Calu3 (cell line): Measurements from ENCODE around the gene SYCP3. TPM values are rescaled to one million over a fixed set of nuclear protein-coding genes. Genes with fewer than 3 reads are reported as not detected.

Experiments
- BruUV-seq: library from RNA; stranded (reverse); fragments of 400-500 nt; replicated peaks from 2 replicates; lab custom pipeline; 2021; lab: Mats Ljungman, UMichigan
- CTCF ChIA-PET: fragments of 300-600 bp; sonication (Branson Sonifier 250); formaldehyde crosslinking; loops from one replicate; lab custom pipeline; 2022; ENCODE audit warnings: antibody characterized with exemption; lab: Charles Lee
- DNase-seq: peaks from one replicate; pipeline ENCODE4 v3.0.0; 2022
- H3K27ac Mint-ChIP-seq: one replicate; pipeline ENCODE4 v1.8.0; 2022; ENCODE audit warnings: mixed read lengths; ENCODE audit not compliant: unreplicated experiment
- H3K27me3 Mint-ChIP-seq: one replicate; pipeline ENCODE4 v1.8.0; 2022; ENCODE audit warnings: mixed read lengths; ENCODE audit not compliant: unreplicated experiment
- H3K36me3 Mint-ChIP-seq: one replicate; pipeline ENCODE4 v1.8.0; 2022; ENCODE audit warnings: mild to moderate bottlenecking, moderate library complexity, mixed read lengths; ENCODE audit not compliant: insufficient read depth, unreplicated experiment
- H3K4me1 Mint-ChIP-seq: one replicate; pipeline ENCODE4 v1.8.0; 2022; ENCODE audit warnings: mild to moderate bottlenecking, low read depth, mixed read lengths; ENCODE audit not compliant: unreplicated experiment
- H3K4me3 Mint-ChIP-seq: one replicate; pipeline ENCODE4 v1.8.0; 2022; ENCODE audit warnings: mild to moderate bottlenecking, low read depth, moderate library complexity, mixed read lengths; ENCODE audit not compliant: unreplicated experiment
- H3K9me3 Mint-ChIP-seq: one replicate; pipeline ENCODE4 v1.8.0; 2022; ENCODE audit warnings: low read depth, mixed read lengths; ENCODE audit not compliant: unreplicated experiment
- intact Hi-C: fragments of 100-400 bp; cut with micrococcal nuclease; formaldehyde crosslinking; loops from one replicate; pipeline ENCODE4 v1.10.0; 2022; ENCODE audit not compliant: unreplicated experiment
- total RNA-seq: library from RNA; stranded (reverse); gene quantifications from 2 replicates; pipeline ENCODE4 v1.2.3, GENCODE V29; 2022
- TF ChIP-seq, protein P1 (sequence below): fragments of 200-600 bp; IDR thresholded peaks from one replicate; pipeline ENCODE4 v1.8.0; 2022; ENCODE audit warnings: antibody characterized with exemption; ENCODE audit not compliant: unreplicated experiment

The SYCP3 gene
- total RNA-seq, 1 experiment from 2014 or later, result 0.12 TPM

DNA sequence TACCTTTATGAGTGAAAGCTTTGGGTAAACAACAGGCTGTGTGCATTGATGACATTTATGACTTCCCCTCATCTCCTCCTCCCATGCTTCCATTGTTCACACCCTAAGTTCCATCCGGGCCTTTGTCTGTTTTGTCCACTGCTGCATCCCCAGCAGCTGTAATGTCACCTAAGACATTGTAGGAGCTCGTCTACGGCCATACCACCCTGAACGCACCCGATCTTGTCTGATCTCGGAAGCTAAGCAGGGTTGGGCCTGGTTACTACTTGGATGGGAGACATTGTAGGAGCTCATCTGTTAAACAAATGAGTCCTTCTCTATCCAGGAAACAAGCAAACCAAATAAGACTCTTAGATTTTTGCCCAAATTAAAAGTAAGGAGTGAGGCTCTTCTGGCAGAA lies 40.4 kb upstream of the SYCP3 start:
- TF ChIP-seq, protein P1, sequence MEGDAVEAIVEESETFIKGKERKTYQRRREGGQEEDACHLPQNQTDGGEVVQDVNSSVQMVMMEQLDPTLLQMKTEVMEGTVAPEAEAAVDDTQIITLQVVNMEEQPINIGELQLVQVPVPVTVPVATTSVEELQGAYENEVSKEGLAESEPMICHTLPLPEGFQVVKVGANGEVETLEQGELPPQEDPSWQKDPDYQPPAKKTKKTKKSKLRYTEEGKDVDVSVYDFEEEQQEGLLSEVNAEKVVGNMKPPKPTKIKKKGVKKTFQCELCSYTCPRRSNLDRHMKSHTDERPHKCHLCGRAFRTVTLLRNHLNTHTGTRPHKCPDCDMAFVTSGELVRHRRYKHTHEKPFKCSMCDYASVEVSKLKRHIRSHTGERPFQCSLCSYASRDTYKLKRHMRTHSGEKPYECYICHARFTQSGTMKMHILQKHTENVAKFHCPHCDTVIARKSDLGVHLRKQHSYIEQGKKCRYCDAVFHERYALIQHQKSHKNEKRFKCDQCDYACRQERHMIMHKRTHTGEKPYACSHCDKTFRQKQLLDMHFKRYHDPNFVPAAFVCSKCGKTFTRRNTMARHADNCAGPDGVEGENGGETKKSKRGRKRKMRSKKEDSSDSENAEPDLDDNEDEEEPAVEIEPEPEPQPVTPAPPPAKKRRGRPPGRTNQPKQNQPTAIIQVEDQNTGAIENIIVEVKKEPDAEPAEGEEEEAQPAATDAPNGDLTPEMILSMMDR, result no peak
- DNase-seq, result no peak
- no peaks in the 10 kb centered on the region for H3K36me3 Mint-ChIP-seq
- no peak overlapping the region for H3K4me3 Mint-ChIP-seq
- BruUV-seq, result no TSS peak
- intact Hi-C loops, result loop anchor here (10.0 kb wide), 5 partner anchors 155 to 1095 kb away; partner anchors contain the start of genes IGF1 and WASHC3
- no peaks in the 10 kb centered on the region for H3K4me1 Mint-ChIP-seq
- no peaks in the 10 kb centered on the region for H3K9me3 Mint-ChIP-seq
- CTCF ChIA-PET, result interaction anchor here (0.6 kb wide), 1 partner anchor 624 kb away, joined by 3 read pairs; no protein-coding TSS in a partner anchor
- no peaks in the 10 kb centered on the region for H3K27me3 Mint-ChIP-seq
- no peak overlapping the region for H3K27ac Mint-ChIP-seq

DNA sequence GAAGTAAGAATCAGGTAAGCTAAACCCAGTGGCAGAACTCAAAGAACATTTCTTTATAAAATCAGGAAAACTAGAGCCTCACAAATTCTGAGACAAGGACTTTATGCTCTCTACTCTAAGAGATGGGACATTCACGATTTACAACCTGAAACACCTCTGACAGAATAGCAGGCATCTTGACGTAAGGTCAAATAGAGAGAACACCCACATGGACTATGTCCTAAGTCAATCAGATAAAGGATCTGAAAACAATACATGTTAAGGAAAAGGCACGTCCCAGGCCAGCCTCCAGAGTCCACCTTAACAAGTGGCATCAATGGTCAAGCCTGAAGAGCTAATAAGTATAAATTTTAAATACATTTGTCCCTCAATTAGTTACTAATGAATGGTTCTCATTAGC lies 39.9 kb upstream of the SYCP3 start:
- Mint-ChIP-seq H3K4me1 (no peaks in the 10 kb centered on the region), H3K9me3 (no peaks in the 10 kb centered on the region), H3K36me3 (no peaks in the 10 kb centered on the region), H3K27me3 (no peaks in the 10 kb centered on the region), H3K27ac (no peak overlapping the region), H3K4me3 (no peak overlapping the region)
- DNase-seq, result no peak
- intact Hi-C loops, result loop anchor here (10.0 kb wide), 5 partner anchors 156 to 1096 kb away; partner anchors contain the start of genes IGF1 and WASHC3
- CTCF ChIA-PET, result interaction anchor here (0.6 kb wide), 1 partner anchor 21 kb away, joined by 3 read pairs; no protein-coding TSS in a partner anchor
- BruUV-seq, result no TSS peak
- TF ChIP-seq, protein P1, result no peak

DNA sequence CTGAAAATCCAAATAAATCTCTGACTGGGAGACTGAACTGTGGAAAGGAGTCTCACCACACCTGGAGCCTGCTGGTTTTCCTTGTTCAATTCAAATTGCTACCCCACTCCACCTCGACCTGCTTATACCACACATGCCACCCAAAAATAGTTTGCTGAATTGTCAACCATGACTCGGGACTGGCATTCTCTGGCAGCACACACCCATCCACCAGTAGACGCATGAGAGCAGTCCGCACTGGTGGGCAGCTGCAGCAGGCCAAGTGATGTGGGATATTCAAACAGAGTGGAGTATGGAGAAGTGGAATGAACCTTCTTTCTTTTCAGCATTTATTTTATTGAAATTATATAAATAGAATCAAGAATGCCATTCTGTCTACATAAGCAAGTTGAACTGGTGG lies 38.7 kb upstream of the SYCP3 start:
- H3K9me3 Mint-ChIP-seq, result no peaks in the 10 kb centered on the region
- intact Hi-C loops, result loop anchor here (10.0 kb wide), 5 partner anchors 157 to 1097 kb away; partner anchors contain the start of genes IGF1 and WASHC3
- DNase-seq, result no peak
- H3K27me3 Mint-ChIP-seq, result no peaks in the 10 kb centered on the region
- CTCF ChIA-PET, result no interaction called here
- H3K4me1 Mint-ChIP-seq, result no peaks in the 10 kb centered on the region
- no TSS peak for BruUV-seq
- TF ChIP-seq, protein P1, result no peak
- no peak overlapping the region for H3K27ac Mint-ChIP-seq
- H3K36me3 Mint-ChIP-seq, result no peaks in the 10 kb centered on the region
- H3K4me3 Mint-ChIP-seq, result no peak overlapping the region

DNA sequence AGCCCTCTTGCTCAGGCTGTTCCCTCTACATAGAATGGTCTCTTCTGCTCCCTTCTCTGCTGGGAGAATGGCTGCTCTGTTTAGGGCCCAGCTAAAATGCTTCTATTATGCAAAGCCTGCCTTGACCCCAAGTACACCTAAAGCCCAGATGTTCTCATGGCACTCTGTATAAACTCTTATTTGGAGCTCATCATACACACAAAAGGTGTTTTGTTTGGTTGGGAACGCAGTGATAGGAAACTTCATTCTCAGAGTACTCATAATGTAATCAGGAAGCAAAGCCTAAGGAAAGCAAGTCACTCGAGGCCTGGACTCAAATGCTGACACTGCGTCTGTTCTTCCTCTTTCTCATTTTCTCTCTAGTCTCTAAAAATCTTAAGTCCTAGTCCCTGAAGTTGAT lies 38.2 kb upstream of the SYCP3 start:
- no peak for DNase-seq
- CTCF ChIA-PET, result interaction anchor here (0.5 kb wide), 1 partner anchor 207 kb away, joined by 3 read pairs; no protein-coding TSS in a partner anchor
- Mint-ChIP-seq H3K4me1 (no peaks in the 10 kb centered on the region), H3K4me3 (no peak overlapping the region), H3K27ac (no peak overlapping the region), H3K27me3 (no peaks in the 10 kb centered on the region), H3K36me3 (no peaks in the 10 kb centered on the region), H3K9me3 (no peaks in the 10 kb centered on the region)
- TF ChIP-seq, protein P1, result no peak
- BruUV-seq, result no TSS peak
- intact Hi-C loops, result loop anchor here (10.0 kb wide), 5 partner anchors 157 to 1097 kb away; partner anchors contain the start of genes IGF1 and WASHC3
